Measurements from ENCODE around the gene CYP1A1.

- no peak for TF ChIP-seq EZH2 (IDR thresholded peaks at IDR 0.05; ENCODE audit: borderline replicate concordance, low read length)
- TF ChIP-seq CTCF (IDR thresholded peaks at IDR 0.05; ENCODE audit: low read length): no peak
Measured at GRCh38 chr15:74769463-74770025, 44.2 kb upstream of the CYP1A1 start.

Data from OCI-LY1 (cell line).